SIG-M5 treated with dmso at 0.1 percent for 504 hours (cell line): ENCODE measurements around the gene DSG2.
"Not testable (repeated sequence)": the region's sequence is repeated elsewhere in the genome, so short reads cannot be mapped to it uniquely, and the experiment has no call there.

Experiments used
- DNase-seq: peaks from one replicate; lab custom pipeline; 2025; ENCODE audit not compliant: unreplicated experiment; lab: John Stamatoyannopoulos, UW

DSG2 gene

DNA sequence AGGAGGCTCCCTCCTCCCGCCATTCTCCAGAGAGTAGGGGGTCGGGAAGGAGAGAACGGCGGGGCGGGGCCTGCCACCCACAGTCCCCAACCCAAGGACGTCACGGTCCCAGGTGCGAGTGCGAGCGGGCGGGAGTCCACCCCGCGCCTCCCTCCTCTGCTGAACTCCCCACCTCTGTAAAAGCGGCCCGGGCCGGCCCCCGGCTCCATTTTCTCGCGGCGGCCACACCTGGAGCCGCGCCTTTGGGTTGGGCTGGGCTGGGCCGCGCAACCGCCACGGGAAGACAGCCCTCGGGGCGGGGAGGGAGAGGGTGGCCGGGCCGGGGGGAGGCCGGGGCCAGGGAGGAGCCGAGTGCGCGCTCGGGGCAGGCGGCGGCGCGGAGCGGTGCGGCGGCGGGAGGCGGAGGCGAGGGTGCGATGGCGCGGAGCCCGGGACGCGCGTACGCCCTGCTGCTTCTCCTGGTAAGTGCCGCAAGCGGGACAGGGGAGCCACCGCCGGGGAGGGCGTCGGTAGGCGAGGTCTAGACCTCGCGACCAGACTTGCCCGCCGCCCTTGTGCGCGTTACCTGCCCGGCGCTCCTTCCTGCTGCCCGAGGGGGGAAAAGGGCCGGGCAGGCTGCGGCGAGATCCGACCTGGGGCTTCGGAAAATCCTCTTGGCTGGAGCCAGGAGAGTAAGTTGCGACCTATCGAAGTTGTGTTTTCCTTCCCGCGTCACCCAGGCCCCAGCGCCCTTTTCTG, at the start of gene DSG2:
Gene DSG2 (plus strand): TSS at position 342 of the 738 bp plus-strand sequence. CDS start 75 bp downstream, at position 417.
- DNase-seq, result no peak

- DNase-seq, result no peak
These were observed 47.6 kb upstream of the DSG2 start for GRCh38 chr18:31450409-31450808.

GRCh38 chr18:31451625-31452024, 46.4 kb upstream of the DSG2 start:
- no peak for DNase-seq

DNA sequence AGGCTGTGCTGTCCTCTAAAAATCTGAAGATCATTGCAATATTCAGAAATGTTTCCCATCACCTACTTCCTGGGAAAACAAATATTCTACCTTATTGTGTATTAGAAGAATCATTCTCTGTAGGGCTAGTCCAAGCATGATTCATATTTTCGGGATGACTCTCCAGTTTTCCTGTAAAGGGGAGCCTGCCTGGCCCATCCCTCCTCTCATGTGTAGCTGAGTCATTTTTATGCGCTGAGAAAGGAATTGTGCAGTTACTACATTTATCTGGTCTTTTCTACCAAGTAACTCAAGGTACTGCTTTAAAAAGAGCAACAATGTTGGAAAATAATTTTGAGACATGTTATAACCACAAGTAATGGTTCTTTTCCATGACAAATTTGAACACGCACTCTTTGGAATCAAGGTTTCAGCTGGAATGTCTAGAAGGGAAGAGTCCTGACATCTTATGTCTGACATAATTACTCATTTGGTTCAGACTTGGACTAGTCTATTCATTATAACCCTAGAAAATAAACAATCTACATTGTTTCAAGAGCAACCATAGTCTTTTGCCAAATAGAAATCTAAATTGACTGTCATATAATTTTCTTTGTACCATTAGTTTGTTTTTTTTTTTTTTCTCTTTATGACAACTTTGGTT, 43.8 kb upstream of the DSG2 start:
- no peak for DNase-seq

DNA sequence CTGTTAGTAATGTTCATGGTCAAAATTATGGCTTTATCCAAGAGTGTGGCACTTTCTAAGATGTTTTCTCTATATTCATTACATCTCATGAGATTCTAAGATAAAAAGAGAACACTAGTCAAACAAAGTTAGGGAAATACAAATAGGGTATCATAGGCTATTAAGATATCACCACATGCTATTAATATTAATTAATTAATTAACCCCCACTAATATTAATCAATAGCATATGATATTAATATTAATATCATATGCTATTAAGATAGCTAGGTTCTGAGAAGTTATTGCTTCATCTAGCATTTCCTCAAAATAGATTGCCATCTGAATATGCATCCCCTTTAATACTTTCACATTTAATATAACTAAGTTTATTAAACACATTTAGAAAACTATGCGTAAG, 28.3 kb upstream of the DSG2 start:
- DNase-seq, result no peak

- no peak for DNase-seq
These were observed 19.3 kb upstream of the DSG2 start for GRCh38 chr18:31478688-31479087.

DNA sequence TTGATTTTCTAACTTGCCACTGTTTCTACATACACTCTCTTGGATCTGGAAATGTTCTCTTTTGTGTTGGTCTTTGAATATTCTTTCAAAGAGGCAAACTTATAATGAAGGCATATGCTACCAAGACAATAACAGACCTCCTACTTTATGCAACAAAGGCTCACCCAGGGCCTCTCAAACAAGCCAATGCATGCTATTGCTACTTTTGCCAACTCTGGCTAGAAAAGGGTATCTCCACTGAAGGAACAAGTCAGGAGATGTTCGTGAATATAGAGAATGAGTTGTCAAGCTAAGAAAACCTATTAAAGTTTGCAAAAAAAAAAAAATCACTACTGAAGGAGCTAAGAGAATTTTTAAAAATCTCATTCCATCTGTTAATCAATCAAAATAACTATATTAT, 15.9 kb upstream of the DSG2 start:
- DNase-seq, result no peak

DNA sequence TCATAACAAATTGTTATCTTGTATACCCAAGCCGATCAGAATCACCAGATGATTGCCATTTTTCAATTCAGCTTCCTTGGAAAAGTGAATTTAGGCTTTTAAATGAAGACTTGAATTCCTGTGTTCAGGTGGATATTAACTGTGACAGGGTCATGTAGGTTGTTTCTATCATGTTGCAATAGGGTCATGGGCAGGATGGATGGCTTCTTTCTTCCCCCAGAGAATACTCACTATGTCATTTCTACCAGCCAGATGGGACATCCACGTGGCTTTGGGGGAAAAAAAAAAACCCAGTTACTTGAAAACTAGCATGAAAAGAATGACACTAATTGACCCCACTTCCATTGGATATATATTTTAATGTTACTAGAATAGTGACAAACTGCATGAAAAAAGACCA, 14.6 kb upstream of the DSG2 start:
- no peak for DNase-seq

DNA sequence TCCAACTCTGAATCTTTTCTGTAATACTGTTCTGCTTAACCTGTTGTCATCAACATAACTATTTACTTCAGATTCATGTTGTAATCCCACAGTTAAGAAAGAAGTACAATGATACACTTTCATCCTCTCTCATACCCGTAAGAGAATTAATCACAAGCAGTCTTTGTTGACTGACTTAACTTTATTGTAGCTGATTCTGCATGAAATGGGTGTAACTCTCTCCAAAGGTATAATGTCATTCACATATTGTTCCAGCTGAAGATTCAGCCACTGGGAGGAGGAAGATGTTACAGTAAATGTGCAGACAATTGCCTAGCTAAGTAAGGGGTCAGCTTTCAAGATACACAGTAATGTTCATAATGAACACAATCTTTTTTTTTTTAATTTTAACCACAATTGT, 13.5 kb upstream of the DSG2 start:
- no peak for DNase-seq

DNA sequence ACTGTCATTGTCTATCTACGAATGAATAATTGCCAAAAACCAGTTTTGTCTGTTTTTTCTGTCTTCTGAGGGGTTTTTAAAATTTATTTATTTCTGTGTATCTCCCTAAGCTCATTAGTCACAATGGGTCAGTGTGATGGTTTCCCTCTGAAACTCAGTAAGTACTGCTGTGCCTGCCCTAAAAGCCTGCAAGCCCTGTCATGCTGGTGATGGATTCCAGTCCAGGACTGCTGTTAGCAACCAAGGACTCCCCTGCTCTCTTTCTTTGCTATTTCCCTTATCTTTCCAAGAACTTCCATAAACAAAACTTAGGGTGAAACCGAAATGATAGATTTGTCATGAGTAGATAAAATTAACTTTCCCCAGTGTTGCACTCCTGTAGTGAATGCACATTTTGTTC, 11.8 kb upstream of the DSG2 start:
- no peak for DNase-seq

- no peak for DNase-seq
These were observed 10.5 kb upstream of the DSG2 start for GRCh38 chr18:31487246-31488015.

- DNase-seq, result no peak
These were observed 8.7 kb upstream of the DSG2 start for GRCh38 chr18:31489311-31489710.

DNA sequence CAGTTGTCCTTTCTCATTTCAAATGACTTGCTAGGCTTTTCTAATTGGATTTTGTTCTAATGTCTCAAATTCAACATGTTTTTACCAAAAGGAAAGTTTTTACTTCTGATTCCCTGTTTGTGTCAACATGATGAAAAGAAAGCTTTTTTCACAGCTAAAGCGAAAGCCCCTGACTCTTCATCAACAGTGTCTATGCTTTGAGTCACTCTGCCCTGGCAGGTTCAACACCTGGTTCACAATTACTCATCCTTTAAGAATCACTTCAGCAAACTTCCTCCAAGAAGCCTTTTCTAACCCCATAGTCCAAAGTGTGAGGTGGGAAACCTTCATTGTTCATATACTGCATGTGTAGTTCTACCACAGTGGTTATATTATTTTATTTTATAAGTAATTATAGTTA, 7.6 kb upstream of the DSG2 start:
- no peak for DNase-seq

GRCh38 chr18:31490833-31491232, 7.1 kb upstream of the DSG2 start:
- DNase-seq, result no peak

DNA sequence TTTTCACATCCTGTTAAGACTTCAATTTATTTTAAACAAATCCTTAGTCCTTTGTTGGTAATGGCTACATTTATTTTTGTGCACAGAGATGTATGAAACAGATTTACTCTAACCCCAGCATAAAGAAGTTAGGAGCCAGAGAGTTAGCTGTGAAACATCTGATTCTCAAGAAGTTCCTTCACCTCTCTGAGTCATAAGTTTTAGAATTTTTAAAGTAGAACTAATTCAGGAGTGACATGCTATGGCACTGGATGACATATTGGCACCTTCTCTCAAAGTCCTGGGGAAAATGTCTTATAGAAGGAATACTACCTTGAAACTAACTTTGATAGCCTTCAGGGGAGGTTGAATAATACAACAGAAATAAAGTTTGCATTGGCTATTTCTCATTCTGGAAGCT, 6.4 kb upstream of the DSG2 start:
- DNase-seq, result no peak

DNA sequence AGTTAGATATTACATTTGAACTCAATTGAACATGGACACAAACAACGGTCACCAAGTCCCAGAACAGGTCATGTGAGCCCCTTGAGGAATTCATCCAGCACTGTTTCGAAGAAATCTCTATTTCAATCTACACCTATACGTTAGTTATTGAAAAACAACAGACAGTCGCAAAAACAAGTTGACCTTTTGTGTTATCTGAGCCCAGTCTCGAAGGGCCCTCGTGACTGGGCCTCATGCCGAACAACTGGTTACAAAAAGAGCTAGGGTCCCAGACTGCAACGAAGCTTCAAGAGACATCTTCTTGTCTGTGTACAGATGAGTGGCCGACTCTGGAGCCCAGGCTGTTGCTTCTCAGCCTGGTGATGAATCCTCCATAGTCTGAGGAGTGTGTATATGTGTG, 5.3 kb upstream of the DSG2 start:
- DNase-seq, result no peak

GRCh38 chr18:31493171-31493570, 4.8 kb upstream of the DSG2 start:
- no peak for DNase-seq

GRCh38 chr18:31493941-31494340, 4.0 kb upstream of the DSG2 start:
- no peak for DNase-seq

- DNase-seq, result not testable (repeated sequence)
These were observed 3.2 kb upstream of the DSG2 start for GRCh38 chr18:31494705-31495244.

DNA sequence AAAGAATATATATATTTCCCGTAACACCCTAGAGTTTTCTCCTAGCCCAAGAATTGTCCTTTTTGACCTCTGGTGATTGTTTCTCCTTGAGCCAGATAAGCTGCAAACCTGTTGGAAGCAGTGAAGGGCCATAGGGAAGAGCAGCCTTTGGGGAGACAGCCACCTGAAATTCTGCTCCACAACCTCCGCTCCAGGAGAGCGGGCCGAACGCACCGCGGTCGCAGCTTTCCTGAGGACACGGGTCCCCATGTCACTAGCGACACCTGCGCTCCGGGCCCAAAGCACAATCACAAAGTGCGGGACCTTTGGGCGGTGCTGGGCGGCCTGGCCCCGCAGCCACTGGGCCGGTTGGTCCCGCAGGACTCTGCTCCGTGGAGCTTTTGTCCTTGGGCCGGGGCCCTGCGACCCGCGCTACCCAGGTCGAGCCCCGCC, 557 bp upstream of the DSG2 start:
- no peak for DNase-seq

GRCh38 chr18:31498574-31499524, 872 bp downstream of the DSG2 start:
- no peak for DNase-seq
